HepG2 (cell line): Measurements from ENCODE around the gene SSU72. TPM values are rescaled to one million over a fixed set of nuclear protein-coding genes. Genes with fewer than 3 reads are reported as not detected.

Experiments
- ARNTL ChIP-seq: sonication (generic); formaldehyde crosslinking; IDR thresholded peaks from 2 replicates; pipeline ENCODE4 v1.4.0; 2020; ENCODE audit warnings: mild to moderate bottlenecking, missing genetic modification reagents
- HNF4G ChIP-seq, 2 experiments: sonication (generic) in 1 of 2; formaldehyde crosslinking in 1 of 2; IDR thresholded peaks; 2 replicates each; pipeline versions ENCODE4 v1.4.0 to v1.6.1; 2011 to 2020; ENCODE audit warnings: borderline replicate concordance in 2 of 2, low read depth in 2 of 2, mild to moderate bottlenecking in 2 of 2, low read length in 1 of 2, missing genetic modification reagents in 1 of 2, moderate library complexity in 1 of 2
- IRF9 ChIP-seq: sonication (generic); formaldehyde crosslinking; IDR thresholded peaks from 2 replicates; pipeline ENCODE4 v1.8.0; 2022; ENCODE audit warnings: missing genetic modification reagents, mild to moderate bottlenecking, borderline replicate concordance
- JARID2 ChIP-seq: sonication (generic); formaldehyde crosslinking; IDR thresholded peaks from 2 replicates; pipeline ENCODE4 v1.8.1; 2023; ENCODE audit warnings: missing genetic modification reagents, inconsistent platforms; ENCODE audit not compliant: insufficient replicate concordance
- KAT8 ChIP-seq: IDR thresholded peaks from 2 replicates; pipeline ENCODE4 v1.6.1; 2016; ENCODE audit warnings: missing genetic modification reagents, missing compliant biosample characterization
- RERE ChIP-seq: IDR thresholded peaks from 2 replicates; pipeline ENCODE4 v1.6.1; 2016; ENCODE audit warnings: low read depth, missing genetic modification reagents, missing compliant biosample characterization
- THYN1 ChIP-seq: sonication (generic); formaldehyde crosslinking; IDR thresholded peaks from 2 replicates; pipeline ENCODE4 v1.8.1; 2023; ENCODE audit warnings: low read depth, mild to moderate bottlenecking, moderate library complexity, missing genetic modification reagents, borderline replicate concordance
- UBTF ChIP-seq: sonication (generic); formaldehyde crosslinking; IDR thresholded peaks from 2 replicates; pipeline ENCODE4 v1.4.0; 2020; ENCODE audit warnings: mild to moderate bottlenecking, missing genetic modification reagents
- ZBTB7B ChIP-seq: sonication (generic); formaldehyde crosslinking; IDR thresholded peaks from 2 replicates; pipeline ENCODE4 v1.4.0; 2020; ENCODE audit warnings: missing genetic modification reagents
- ZFP91 ChIP-seq: sonication (generic); formaldehyde crosslinking; IDR thresholded peaks from 2 replicates; pipeline ENCODE4 v1.9.0; 2022; ENCODE audit warnings: missing genetic modification reagents, mild to moderate bottlenecking, borderline replicate concordance
- ZFX ChIP-seq: sonication (generic); formaldehyde crosslinking; IDR thresholded peaks from 2 replicates; pipeline ENCODE4 v1.4.0; 2020; ENCODE audit warnings: mild to moderate bottlenecking, low read depth, missing genetic modification reagents, moderate library complexity
- ZKSCAN8 ChIP-seq: IDR thresholded peaks from 2 replicates; pipeline ENCODE4 v1.6.1; 2016; ENCODE audit warnings: borderline replicate concordance, missing genetic modification reagents, missing compliant biosample characterization
- ZMAT3 ChIP-seq: sonication (generic); formaldehyde crosslinking; conservative IDR thresholded peaks from 2 replicates; pipeline ENCODE4 v1.7.0; 2021; ENCODE audit warnings: missing genetic modification reagents
- ZNF605 ChIP-seq: sonication (generic); formaldehyde crosslinking; IDR thresholded peaks from 2 replicates; pipeline ENCODE4 v1.8.0; 2022; ENCODE audit warnings: mild to moderate bottlenecking, missing genetic modification reagents
- polyA plus RNA-seq, 8 experiments: library from polyadenylated mRNA; depleted of rRNA in 3 of 8; stranded (reverse) in 7 of 8; unstranded in 1 of 8; fragments of >200 nt; fragmentation: Illumina TruSeq in 4 of 8; extraction: Trizol in 4 of 8; gene quantifications; 2 replicates each; pipeline versions ENCODE4 v1.2.1 to v1.2.3, GENCODE V29; 2011 to 2016; ENCODE audit warnings: low read depth in 4 of 8, missing spikeins in 1 of 8, mixed read lengths in 1 of 8; ENCODE audit not compliant: insufficient read depth in 1 of 8
- total RNA-seq, 5 experiments: library from RNA; depleted of rRNA; stranded (reverse); fragments of >200 nt; fragmentation: Illumina TruSeq; extraction: Trizol; gene quantifications; 2 replicates each; pipeline ENCODE4 v1.2.3, GENCODE V29; 2016; ENCODE audit warnings: low read depth in 1 of 5

Gene SSU72
- total and polyA plus RNA-seq, 2 of the 13 experiments (the other 11 are each of a cell fraction or from before 2014, with no cell fraction given), result 42.8 to 67.1 TPM

- TF ChIP-seq RERE (CRISPR knock-in tag) (no peak), ZMAT3 (CRISPR knock-in tag) (peak; percentile 26; the same call in 1 of the 2 replicates), ZKSCAN8 (CRISPR knock-in tag) (no peak), UBTF (CRISPR knock-in tag) (peak; percentile 83), ARNTL (CRISPR knock-in tag) (0 out of 2 replicates have a peak, but pooled peaks have one; percentile 28), THYN1 (no peak), ZFP91 (CRISPR knock-in tag) (peak; percentile 21; the same call in 1 of the 2 replicates), KAT8 (CRISPR knock-in tag) (no peak), JARID2 (no peak), IRF9 (no peak), ZFX (0 out of 2 replicates have a peak, but pooled peaks have one; percentile 50), ZBTB7B (CRISPR knock-in tag) (peak; percentile 67; the same call in 1 of the 2 replicates), ZNF605 (CRISPR knock-in tag) (no peak; the same call in 1 of the 2 replicates), HNF4G (IDR thresholded peaks at IDR 0.05; ENCODE audit: borderline replicate concordance, low read depth, low read length) (no peak), HNF4G (CRISPR knock-in tag; IDR thresholded peaks at IDR 0.05; ENCODE audit: borderline replicate concordance, low read depth) (no peak)
These were observed 581 bp downstream of the SSU72 start (continued) for GRCh38 chr1:1573843-1574720.
